ENCODE results near the gene RNF183.
"Not testable (repeated sequence)": the region's sequence is repeated elsewhere in the genome, so short reads cannot be mapped to it uniquely, and the experiment has no call there.

Gene RNF183

GRCh38 chr9:113269871-113270270, 33.3 kb downstream of the RNF183 start:
- DNase-seq = no peak

GRCh38 chr9:113269355-113269754, 33.8 kb downstream of the RNF183 start:
- DNase-seq = no peak

GRCh38 chr9:113267911-113268566, 35.1 kb downstream of the RNF183 start:
- DNase-seq = no peak

- DNase-seq = no peak
Measured at GRCh38 chr9:113266174-113266573, 37.0 kb downstream of the RNF183 start.

GRCh38 chr9:113261917-113262671, 41.1 kb downstream of the RNF183 start:
- DNase-seq = no peak

- DNase-seq = no peak
Measured at GRCh38 chr9:113258282-113258681, 44.9 kb downstream of the RNF183 start.

GRCh38 chr9:113257863-113258262, 45.3 kb downstream of the RNF183 start:
- DNase-seq = no peak

GRCh38 chr9:113255438-113255837, 47.7 kb downstream of the RNF183 start:
- no peak for DNase-seq

- DNase-seq = no peak
Measured at GRCh38 chr9:113254991-113255390, 48.2 kb downstream of the RNF183 start.

- no peak for DNase-seq
Measured at GRCh38 chr9:113250807-113251206, 52.4 kb downstream of the RNF183 start.

GRCh38 chr9:113249661-113250060, 53.5 kb downstream of the RNF183 start:
- not testable (repeated sequence) for DNase-seq

- no peak for DNase-seq
Measured at GRCh38 chr9:113247640-113248039, 55.5 kb downstream of the RNF183 start.
